ENCODE measurements around the gene DTD1. TPM values are rescaled to one million over a fixed set of nuclear protein-coding genes. Genes with fewer than 3 reads are reported as not detected.

DTD1 gene
- total RNA-seq, 2 donors from 2014 or later = 15.5 to 16.9 TPM

DNA sequence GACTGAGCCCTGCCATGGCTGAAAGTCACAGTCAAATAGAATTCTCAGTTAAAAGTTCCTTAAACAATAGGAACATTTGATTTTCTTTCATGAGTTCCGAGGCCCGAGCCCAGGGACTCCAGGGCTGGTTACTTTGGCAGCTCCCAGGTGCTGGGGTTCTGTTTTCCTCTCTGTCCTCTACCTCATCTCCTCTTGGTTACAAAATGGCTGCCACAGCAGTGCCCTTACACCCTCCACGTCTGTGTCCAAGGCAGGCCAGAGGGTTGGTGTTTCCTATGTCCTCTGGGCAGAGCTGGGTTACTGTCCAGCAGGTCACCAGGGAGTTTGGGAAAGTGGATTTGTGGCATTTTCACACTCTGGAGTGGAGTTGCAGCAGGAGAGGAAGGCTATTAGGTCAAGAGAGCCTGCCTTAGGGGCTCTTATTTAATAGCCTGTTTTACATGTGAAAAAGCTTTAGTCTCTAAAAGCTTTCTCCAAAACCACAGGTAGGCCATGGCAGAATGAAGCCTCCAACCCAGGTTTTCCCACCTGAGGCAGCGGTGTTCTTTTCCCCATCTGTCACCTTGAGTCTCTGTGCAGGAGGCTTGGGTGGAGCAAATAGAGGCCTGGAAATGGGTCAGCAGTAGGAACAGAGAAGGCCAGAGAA is 111.0 kb downstream of the DTD1 start:
- H3K36me3 ChIP-seq = no peaks in the 10 kb centered on the region
- H3K27ac ChIP-seq = no peak overlapping the region
- TF ChIP-seq CTCF (IDR thresholded peaks at IDR 0.05) = no peak
- no peaks in the 10 kb centered on the region for H3K27me3 ChIP-seq
- H3K9me3 ChIP-seq = no peaks in the 10 kb centered on the region
- no peak overlapping the region for H3K4me3 ChIP-seq
- H3K4me1 ChIP-seq = no peaks in the 10 kb centered on the region
- no peak for DNase-seq (ENCODE audit: low spot score)

DNA sequence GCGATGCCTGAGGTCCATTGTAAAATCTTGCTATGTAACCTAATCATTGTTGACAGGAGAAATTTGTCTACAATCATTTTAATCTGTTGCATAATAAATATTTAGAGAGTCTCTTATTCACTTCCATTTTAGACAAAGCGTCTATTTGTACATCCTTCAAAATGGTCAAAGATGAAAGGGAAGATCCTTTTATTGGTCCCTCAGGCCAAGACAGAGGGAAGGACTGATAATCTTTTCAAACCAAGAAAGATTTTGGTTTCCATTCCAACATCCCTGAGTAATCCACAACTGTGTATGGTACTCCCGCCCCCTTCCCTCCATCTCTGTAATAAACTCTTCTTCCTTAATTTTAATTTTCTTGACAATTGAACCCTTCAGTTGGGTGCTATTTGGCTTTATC is 114.1 kb downstream of the DTD1 start:
- Histone ChIP-seq H3K27ac (no peak overlapping the region), H3K36me3 (no peaks in the 10 kb centered on the region), H3K27me3 (no peaks in the 10 kb centered on the region), H3K4me3 (no peak overlapping the region), H3K4me1 (no peaks in the 10 kb centered on the region), H3K9me3 (no peaks in the 10 kb centered on the region)
- no peak for TF ChIP-seq CTCF (IDR thresholded peaks at IDR 0.05)
- no peak for DNase-seq (ENCODE audit: low spot score)

DNA sequence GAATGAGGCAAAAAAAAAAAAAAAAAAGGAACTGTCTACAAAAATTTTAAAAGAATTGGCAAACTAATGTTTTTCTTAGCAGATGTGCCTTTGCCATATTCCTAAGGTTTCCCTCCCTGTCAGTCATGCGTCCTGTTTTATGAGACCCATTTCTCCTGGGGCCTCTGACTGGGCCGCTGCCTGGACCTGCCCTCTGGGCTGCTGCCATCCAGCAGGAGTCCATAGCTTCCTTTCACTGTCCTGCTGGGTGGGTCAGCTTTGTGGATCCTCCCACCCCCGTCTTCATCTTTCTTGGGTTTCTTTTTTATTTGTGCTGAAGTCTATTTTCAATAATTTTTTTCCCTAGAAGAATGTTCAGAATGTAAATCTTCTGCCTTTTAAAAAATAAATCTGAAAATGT is 114.9 kb downstream of the DTD1 start:
- H3K27ac ChIP-seq = no peak overlapping the region
- DNase-seq (ENCODE audit: low spot score) = no peak
- TF ChIP-seq CTCF (IDR thresholded peaks at IDR 0.05) = no peak
- no peaks in the 10 kb centered on the region for H3K9me3 ChIP-seq
- H3K4me3 ChIP-seq = no peak overlapping the region
- no peaks in the 10 kb centered on the region for H3K4me1 ChIP-seq
- no peaks in the 10 kb centered on the region for H3K27me3 ChIP-seq
- H3K36me3 ChIP-seq = no peaks in the 10 kb centered on the region

DNA sequence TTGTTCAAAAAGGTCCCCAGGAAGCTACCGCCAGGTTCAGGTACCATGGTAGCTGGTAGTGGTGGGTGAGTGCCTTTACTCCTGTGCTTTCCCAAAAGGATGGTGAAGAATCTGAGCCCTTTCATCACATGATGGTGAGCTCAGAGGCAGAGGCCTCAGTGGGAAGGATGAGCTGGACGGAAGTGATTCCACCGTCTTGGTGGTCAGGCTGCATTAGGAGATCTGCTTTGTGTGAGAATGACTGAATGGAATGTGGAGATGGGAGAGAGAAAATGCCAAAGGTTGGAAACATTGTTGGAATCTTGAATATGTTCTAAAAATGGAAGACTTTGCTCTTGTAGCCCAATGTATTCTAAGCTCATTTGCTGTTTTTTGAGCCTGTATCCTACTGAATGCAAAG is 117.6 kb downstream of the DTD1 start:
- no peaks in the 10 kb centered on the region for H3K9me3 ChIP-seq
- H3K27me3 ChIP-seq = no peaks in the 10 kb centered on the region
- H3K27ac ChIP-seq = no peak overlapping the region
- no peaks in the 10 kb centered on the region for H3K4me1 ChIP-seq
- no peak overlapping the region for H3K4me3 ChIP-seq
- DNase-seq (ENCODE audit: low spot score) = no peak
- no peaks in the 10 kb centered on the region for H3K36me3 ChIP-seq
- TF ChIP-seq CTCF (IDR thresholded peaks at IDR 0.05) = no peak

DNA sequence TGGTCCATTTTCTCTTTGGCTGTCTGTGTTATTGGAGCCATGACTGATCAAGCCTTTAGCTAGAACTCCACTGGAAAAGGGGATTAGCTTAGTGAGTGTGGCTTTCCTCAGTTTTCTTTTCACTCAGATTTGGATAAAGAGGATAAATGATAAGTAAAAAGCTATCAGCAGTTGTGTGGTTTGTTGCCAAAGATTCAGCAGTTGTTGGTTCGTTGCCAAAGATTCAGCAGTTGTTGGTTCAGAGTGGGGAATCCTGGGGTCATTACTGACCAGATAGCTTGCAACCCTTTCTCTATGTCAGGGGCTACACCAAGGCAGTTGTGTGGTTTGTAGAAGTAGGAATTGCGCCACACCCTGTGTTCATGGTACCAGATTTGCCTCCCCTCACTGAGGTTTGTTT is 118.1 kb downstream of the DTD1 start:
- no peaks in the 10 kb centered on the region for H3K36me3 ChIP-seq
- no peak for TF ChIP-seq CTCF (IDR thresholded peaks at IDR 0.05)
- H3K27me3 ChIP-seq = no peaks in the 10 kb centered on the region
- no peaks in the 10 kb centered on the region for H3K9me3 ChIP-seq
- no peak overlapping the region for H3K27ac ChIP-seq
- no peak for DNase-seq (ENCODE audit: low spot score)
- H3K4me1 ChIP-seq = no peaks in the 10 kb centered on the region
- H3K4me3 ChIP-seq = no peak overlapping the region

DNA sequence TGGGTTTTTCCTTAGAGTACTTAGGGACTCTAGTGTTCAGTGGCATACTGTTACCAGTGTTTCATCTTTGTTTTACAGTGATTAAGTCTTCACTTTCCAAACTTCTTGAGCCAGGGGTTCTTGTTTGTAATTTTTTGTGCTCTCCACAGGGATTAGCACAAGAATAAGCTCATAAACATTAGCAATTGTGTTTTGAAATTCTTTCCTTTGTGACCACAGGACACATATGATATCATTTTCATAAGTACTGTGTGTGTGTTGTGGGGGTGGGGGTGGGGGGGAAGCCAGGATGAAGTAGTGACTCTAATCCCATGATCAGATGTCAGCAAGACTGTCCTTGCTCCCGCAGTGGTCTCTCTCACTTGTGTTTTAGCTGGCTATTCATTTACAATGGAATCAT is 124.3 kb downstream of the DTD1 start:
- H3K4me1 ChIP-seq = no peaks in the 10 kb centered on the region
- H3K27ac ChIP-seq = no peak overlapping the region
- H3K36me3 ChIP-seq = no peaks in the 10 kb centered on the region
- TF ChIP-seq CTCF (IDR thresholded peaks at IDR 0.05) = no peak
- no peak for DNase-seq (ENCODE audit: low spot score)
- no peaks in the 10 kb centered on the region for H3K27me3 ChIP-seq
- H3K4me3 ChIP-seq = no peak overlapping the region
- H3K9me3 ChIP-seq = no peaks in the 10 kb centered on the region
